Ovary (tissue), 3 donors: ENCODE results near the gene SLC38A1.

Experiments
- CTCF ChIP-seq, 3 donors: fragments of 450-650 bp in 2 of 3; fragments of 200-600 bp in 1 of 3; IDR thresholded peaks; one replicate each; pipeline versions ENCODE4 v1.5.1 to v1.8.0; 2016 to 2022; ENCODE audit warnings: antibody characterized with exemption in 3 of 3, mild to moderate bottlenecking in 1 of 3
- POLR2A ChIP-seq: fragments of 450-650 bp; IDR thresholded peaks from one replicate; pipeline ENCODE4 v1.6.1; 2017; ENCODE audit warnings: antibody characterized with exemption, mild to moderate bottlenecking, moderate library complexity
- donor health status: DM: no; HTN: no; CAD: no.

GRCh38 chr12:46164186-46164761, 104.6 kb downstream of the SLC38A1 start:
- TF ChIP-seq CTCF (IDR thresholded peaks at IDR 0.05), result no peak
- no peak for TF ChIP-seq POLR2A
